SU-DHL-6 (cell line): ENCODE results near the gene SIGLEC9.

Experiments used
- CTCF ChIP-seq: fragments of 200-600 bp; sonication (generic); IDR thresholded peaks from one replicate; pipeline ENCODE4 v1.5.1; 2017; ENCODE audit warnings: antibody characterized with exemption, mild to moderate bottlenecking, low read length, moderate library complexity; ENCODE audit not compliant: insufficient read depth, poor library complexity, severe bottlenecking
- EZH2phosphoT487 ChIP-seq: fragments of 200-600 bp; sonication (generic), shearing (Covaris generic); conservative IDR thresholded peaks from 2 replicates; pipeline ENCODE4 v1.6.1; 2018; ENCODE audit warnings: mild to moderate bottlenecking, antibody characterized with exemption, low read length, moderate library complexity, mixed read lengths

GRCh38 chr19:51102991-51103390 lies 21.7 kb upstream of the SIGLEC9 start:
- TF ChIP-seq CTCF (no peak), EZH2phosphoT487 (no peak)
